ENCODE measurements around the gene C10orf71.

Gene C10orf71

DNA sequence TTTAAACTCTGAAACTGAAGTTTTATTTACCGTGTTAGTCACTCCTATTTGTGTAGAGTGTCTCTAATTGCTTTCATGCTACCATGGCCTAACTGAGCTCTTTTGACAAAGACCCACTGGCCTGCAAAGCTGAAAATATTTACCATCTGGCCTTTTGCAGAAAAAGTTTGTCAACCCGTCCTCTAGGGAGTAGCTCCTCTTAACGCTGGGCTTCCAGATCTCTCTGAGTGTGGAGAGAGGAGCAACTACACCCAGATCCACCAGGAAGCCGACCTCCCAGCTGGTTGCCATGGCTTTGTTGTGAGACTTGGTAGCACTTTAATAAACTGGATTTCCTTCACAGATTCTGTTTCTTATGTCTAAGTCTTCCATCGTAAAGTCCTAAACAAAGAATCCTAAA, 4.2 kb upstream of the C10orf71 start:
- DNase-seq = no peak

DNA sequence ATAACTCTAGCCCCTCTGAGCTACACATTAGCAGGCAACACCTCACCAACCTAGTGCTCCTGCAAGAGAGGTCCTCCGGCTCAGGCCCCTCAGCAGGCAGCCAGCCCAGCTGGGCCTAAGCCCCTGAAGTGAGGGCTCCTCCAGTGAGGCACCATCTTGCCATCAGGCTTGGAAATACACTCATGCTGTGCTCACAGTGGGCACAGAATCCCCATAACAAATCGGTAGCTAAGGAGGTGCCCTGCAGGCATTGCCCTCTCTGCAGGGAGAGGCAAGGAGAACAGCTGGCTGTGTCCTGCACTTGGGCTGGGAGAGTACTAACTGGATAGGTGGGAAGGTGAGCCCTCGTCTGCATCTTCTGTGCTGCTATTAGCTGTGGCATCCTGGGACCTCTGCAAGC, 3.7 kb upstream of the C10orf71 start:
- no peak for DNase-seq

DNA sequence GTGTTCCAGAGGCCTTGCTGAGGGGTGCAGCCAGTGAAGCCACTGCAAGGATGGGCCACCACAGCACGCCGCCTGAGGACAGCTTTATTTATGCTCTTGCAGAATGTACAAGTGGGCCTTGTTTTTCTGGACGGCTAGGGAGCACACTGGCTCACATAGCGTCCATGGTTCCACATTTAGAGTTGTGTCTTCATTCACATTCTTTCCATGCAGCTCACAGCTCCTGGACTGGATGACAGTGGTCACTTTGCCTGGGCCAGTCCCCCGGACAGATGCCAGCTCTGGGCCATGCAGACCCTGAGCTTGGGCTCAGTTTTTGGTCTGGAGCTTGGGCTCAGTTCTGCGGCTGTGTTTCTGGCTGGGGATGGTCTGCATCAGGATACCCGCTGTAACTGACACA, 2.6 kb upstream of the C10orf71 start:
- DNase-seq = no peak

DNA sequence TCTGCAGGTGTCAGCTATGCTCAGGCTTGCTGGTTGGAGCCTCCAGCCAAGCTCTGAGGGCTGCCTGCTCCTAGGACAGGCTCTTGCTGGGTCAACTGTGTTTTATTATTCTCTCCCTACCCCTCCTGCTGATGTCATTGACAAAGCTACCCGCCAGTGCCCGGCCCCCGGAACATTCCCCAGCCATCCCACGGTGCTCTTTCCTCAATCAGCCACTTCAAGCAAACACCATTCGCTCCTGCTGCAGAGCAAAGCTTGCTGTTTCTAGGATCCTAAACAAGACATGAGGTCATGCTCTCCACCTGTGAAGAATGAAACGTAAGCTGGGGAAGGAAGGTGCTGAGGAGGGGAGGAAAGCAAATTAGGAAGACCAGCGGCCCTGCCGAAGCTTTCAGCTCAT, 2.1 kb upstream of the C10orf71 start:
- no peak for DNase-seq

DNA sequence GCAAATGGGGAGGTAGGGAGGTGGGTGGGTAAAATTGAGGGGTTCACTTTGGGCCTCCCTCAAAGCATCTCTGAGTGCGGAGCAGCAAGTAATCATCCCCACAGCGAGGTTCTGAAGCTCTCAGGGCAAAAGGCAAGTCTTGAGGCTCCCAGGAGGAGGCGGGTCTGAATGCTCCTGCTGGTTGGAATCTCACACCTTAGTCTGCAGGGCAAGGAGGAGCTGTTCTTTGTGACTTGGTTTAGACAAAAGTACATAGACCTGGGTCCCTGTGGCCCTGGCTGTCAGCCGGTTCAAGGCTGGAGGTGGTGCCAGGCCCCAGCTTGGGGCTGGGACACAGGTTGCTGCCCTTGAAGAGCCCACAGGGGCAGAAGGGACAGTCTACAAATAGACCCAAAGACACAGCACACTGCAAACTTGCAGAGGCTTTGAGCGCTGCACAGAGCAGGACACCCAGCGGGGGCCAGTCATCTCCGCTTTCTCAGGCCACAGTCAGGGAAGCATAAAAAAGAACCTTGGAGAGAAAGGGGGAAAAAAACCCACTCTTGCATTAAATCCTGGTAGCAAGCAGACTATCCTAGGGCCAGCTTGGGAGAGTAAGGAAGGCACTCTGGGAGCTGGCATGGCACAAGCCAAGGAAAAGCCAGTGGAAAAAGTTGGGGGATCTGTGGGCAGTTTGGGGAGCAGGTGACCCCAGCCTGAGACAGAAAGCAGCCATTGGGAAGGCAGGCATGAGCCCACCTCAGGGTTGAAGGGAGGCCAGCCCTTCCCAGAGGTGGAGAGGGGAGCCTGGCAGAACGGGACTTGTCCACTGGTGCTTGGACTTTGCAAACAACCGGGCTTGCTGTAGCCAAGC, 926 bp upstream of the C10orf71 start:
- no peak for DNase-seq

DNA sequence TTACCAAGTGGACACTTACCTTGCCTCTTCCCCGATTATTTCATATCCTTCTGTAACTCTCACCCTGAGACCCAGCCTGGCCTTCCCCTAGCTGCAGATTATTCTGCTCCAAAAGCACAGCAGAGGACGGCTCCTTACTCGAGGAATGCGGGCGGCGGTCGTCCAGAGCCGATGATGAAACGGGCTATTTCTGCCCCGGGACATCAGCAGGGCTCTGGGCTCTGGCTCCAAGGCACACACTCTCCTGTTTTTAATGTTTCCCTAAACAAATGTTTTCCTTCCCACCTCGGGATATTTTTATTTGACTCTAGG, 343 bp upstream of the C10orf71 start:
- DNase-seq = no peak

DNA sequence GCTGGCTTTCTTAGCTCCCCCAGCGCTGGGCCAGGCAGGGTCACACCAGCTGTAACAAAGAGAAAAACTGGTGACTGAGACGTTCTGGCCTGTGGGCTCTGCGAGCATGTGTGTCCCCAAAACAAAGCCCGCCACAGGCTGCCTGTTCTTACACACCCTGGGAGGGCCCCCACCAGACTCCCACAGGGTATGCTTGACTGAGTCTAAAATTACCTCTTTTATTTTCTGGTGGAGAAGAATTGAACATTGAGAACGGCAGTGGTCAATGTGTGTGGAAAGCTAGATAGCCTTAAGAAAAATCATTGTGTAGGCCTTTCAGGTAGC, 808 bp downstream of the C10orf71 start:
- DNase-seq = no peak

DNA sequence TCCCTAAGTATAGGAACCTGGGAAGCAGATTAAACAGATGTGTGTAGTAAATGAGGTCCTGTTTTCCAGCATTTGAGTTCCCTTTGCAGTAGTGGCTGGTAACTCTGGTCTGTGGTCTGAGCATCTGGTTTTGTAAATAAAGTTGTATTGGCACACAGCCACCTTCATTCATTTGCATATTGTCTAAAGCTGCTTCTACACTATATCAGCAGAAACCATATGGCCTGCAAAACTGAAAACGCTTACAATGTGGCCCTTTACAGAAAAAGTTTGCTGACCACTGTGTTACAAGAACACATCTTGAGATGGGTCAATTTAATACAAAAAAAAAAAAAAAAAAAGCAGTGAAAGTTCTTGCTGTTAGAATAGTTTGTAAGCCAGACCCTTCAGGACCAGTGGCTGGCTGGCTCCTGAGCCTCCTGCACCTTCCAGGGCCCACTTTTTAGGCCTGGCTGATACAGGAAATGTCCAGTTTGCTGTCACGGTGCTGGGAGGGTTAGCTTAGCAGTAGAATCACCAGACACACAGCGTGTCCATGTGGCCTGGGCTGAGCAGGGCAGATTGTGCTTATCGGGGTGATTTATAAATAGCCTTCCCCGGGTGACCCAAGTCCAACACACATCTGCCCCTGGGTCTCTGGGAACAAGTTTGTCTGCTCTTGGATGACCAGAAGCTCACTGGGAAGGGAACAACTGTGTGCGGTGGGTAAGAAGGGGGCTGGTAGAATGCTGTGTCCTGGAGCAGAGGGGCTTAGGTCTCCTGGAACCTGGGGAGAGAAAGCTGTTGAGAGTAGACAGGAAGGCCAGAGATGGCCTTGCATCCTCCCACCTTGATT, 1.4 kb downstream of the C10orf71 start:
- no peak for DNase-seq

DNA sequence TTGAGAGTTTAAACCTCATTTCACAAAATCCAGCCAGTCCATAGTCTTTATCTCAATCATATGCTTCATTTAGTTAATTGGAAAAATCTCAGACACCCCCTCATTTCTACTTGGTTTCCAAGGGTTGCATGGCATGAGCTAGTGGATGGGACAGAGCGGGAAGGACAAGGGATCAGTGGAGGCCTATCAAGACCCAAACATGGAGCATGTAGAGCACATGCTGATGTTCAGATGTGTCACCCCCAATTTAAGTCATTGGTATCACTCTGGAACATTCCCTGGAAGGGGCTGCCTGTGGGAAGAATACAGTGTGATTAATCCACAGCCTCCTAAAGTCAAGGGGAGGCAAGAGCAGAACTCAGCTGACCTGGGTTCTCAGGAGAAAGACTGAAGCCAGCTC, 2.3 kb downstream of the C10orf71 start:
- DNase-seq = no peak

DNA sequence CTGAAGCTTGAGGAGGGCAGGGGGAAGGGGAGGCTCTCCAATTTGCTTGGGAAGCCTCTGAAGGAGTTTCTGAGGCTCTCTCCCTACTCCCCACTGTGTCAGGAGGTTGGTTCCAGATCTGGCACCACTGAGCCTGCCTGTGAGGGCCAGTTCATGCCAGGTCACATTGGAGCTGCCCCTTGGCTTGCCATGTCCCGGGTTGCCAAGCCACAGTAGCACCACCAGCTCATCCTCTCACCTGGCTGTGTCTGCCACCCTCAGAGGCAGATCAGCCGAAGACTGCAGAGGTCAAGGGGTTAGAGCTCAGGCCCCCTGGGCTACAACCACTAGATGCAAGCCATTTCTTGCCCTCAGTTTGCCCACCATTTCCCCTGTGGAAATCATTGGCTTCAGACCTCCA, 3.1 kb downstream of the C10orf71 start:
- DNase-seq = no peak

DNA sequence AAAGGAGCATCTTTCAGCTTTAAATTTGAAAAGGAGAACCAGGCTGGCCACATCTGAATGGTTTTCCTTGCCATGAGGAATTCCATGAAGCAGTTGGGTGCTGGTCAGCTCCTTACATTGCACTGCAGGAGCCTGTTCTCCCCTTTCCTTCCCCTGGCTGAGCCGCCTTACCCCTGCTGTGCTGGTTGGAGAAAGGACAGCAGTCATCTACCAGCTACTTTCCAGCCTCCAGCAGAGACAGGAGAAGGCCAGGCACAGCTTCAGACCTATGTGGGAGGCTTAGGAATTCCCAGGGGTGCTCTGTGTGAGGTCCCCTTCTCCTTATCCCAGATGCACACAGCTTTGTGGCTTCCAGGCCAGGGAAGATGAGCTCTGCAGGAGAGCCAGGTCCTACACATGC, 4.7 kb downstream of the C10orf71 start:
- DNase-seq = no peak

DNA sequence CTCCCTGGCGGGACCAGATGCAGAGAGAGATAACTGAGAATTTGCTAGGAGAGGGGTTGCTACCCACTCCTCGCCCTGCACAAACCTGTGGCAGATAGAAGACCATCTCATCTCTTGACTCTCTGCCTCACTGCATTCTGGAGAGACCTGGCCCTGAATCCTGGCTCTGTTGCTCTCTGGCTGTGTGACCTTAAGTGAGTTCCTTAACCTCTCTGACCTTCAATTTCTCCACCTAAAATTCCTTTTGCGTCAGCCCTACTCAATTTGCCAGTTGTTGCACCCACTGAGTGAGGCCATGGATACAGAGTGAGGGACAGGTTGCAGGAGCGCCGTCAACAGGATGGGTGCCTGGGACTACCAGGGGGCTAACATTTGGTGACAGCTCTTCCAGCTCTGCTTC, 5.2 kb downstream of the C10orf71 start:
- DNase-seq = no peak

DNA sequence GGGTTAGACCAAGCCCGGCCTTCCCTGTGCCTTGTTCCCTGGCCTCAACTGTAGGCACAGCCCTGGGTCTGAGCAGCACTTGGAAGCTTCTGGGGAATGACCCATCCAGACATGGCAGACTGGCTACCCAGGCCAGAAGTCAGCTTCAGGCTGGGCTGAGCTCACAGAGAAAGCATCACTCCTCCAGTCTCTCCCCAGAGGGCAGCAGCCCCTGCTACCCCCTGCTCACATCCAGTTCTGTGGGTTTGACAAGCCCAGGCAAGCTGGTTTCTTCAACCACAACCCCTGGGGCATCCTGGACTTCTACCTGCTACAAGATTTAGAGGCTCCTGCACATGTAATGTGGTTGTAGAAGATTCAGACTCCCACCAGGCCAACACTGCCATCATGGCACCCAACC, 9.0 kb downstream of the C10orf71 start:
- DNase-seq = no peak

DNA sequence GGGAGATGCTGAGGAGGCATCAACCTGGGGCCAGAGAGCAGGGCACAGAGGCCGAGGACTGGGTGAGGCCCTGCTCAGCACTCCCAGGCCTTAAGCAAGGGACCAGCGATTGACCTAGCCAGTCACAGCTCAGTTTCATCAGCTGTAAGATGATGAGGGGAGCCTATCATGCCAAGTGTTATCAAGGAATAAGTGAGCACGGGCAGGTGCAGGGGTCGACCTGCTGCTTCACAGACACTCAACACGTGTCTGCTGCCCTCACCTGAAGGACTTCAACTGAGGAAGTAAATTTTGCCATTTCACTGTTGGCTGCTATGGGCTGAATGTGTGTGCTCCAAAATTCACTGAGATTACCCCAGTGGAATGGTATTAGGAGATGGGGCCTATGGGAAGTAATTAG, 9.9 kb downstream of the C10orf71 start:
- no peak for DNase-seq

DNA sequence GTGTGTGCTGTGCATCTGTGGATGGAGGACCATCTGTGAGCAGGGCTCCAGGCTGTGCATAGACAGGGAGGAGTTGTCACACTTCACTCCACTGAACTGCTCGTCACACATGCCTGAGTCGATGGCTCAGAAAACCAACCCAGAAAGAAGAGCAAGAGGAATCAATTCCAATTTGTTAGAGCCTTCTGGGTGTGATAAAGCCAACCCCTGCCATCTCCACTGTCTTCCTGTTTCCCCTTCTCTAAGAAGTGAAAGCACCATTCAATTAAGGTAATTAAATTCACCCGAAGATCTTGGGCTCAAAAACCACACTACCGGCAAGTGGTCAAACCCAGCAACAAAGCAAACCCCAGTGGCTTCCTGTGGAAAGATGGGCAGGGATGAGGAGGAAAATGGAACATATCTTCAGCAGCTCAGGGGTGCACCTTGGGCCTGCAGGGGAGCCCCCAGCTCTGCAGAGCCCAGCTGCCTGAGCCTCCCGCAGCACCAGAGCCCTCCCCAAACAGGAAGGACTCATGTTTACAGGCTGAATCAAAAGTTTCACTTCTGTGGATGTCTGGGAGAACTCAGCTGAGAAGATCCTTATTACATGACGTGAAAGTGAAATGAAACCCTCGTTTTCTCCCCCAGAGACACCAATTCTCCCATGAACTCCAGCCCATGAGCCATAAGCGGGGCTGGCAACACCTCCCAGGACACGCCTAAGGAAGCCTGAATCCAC, 10.9 kb downstream of the C10orf71 start:
- no peak for DNase-seq

DNA sequence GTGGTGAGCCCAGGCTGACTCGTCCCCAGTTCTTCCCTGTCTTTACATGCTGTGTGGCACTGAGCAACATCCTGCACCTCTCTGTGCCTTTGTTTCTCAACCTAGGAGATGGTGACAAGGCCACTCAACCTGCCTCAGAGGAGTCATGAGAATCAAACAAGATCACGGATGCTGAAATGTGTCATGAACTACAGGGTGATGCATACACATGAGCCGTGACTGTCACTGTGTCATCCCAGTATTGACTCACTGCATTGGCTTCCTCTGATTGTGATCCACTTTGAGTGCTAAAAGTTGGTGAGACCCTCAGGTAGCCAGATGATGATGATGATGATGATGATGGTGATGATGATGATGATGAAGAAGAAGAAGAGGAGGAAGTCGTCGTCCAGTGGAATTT, 11.5 kb downstream of the C10orf71 start:
- no peak for DNase-seq

DNA sequence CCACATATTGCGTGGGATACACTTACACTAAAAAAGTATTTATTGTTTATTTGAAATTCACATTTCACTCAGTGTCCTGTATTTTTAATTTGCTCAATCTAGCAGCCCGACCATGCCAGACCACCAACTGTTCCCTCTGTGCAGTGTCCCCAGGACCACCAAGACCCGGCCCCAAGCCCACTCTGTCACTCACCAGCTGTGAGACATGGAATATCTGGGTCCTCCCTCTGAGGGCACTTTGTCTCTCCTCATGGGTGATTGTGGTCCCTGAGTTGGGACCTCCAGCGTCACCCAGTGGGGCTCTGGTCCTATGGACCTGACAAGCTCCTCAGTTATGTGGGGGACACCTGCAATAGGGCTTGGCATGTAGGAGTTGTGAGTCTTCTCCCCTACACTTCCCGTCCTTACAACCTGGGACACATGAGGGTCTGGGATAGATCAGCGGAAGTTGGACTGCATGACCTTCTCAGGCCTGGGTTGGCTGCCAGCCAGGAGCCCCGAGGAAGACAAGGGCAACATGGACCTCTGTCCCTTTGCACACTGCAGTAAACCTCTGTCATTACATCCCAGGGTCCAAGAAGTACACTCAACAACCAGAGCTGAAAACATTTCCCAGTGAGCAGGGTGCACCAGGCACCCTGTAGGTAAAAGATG, 12.1 kb downstream of the C10orf71 start:
- no peak for DNase-seq

DNA sequence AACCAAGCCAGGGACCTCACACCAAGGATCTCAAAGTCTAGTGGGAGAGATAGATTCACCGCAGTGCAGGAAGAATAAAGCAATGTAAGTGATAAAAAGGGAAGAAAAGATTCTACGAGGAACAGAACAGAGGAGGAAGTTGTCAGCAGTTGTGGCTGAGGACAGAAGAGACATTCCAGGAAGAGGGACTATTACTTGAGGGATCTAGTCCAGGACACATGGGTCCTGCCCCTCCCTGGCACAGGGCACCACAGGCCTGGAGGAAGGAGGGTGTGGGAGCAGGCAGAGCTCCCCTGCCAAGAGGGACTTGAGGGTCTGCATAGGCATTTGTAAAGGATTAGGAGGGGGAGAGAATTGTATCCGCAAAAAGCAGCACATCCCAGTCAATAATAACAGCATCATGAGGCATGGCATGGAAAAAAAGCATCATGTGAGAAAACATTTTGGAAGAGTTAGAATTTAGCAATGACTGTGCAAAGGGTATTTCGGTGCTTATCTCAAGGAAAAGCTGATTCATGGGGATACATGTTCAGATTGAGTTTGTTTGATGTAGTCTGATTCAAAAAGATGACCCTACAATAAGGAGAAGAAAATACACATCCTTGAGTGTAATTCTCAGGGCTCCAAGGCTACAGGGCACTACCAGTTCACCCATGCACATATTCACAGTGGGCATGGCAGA, 12.7 kb downstream of the C10orf71 start:
- no peak for DNase-seq

DNA sequence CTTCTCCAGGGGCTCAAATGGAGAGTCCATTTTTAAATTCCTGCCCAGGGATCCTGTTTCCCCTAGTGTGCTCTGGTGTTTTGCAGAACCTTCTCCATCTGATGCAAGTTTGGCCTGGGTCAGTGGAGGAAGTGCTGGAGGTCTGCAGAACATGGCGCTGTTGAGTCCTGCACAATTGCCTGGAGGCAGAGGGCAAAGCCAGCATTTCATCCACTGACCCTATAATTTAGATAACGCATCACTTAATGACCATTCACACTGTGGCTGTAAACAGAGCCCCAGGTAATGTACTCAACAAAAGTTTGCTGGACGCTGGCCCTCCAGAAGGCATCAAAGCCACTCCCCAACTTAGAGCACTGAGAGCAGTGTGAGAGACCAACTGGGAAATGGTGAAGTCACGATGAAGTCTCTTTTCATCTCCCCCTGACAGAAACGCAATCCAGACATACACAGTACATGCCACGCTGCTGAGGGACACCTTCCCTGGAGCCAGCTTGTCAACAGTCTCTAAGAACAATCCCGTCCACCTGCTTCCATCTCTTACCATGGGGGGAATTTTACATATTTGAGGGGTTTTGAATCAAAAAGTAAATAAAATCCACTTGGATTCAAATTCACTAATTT, 13.4 kb downstream of the C10orf71 start:
- no peak for DNase-seq

DNA sequence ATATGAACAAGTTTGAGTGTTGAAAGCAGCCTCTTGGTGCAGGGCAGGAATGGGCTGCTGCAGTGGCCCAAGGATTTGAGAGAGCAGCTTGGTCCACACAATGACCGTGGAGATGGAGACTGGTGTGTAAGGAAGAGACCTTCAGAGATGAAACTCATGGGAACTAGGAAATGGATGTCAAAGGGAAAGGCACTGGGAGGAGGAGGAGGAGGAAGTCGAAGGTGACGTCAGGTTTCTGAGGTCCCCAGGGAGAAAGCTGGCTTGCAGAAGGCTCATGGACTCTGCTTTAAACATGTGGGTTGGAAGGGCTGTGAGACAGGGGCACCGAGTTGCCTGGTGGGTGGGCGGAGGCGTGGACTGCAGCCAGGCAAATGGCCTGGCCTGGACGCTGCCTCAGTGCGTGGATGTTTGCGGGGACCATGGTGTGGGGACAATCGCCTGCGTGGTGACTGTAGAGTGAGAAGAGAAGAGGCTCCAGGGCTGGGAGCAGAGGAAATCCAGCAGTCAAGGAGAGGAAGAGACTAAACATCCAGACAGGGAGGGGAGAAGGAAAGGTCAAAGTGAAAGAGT, 14.6 kb downstream of the C10orf71 start:
- no peak for DNase-seq

DNA sequence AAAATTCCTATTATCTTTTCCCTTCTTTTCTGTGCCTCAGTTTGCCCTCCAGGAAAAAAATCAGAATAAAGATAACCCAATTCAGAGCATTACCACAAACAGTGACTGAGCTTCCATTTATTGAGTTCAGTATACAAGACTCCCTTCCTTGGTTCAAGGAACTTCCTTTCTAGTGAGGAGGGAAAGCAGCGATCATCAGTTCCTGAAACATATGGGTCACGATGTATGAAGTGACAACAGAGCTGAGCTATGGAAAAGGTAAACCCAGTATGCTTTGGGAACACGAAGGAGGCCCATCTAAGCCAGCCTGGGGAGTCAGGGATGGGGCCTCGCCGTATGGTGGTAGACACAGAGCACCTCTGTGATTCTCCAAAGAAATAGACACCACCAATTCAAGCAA, 15.8 kb downstream of the C10orf71 start:
- DNase-seq = no peak

DNA sequence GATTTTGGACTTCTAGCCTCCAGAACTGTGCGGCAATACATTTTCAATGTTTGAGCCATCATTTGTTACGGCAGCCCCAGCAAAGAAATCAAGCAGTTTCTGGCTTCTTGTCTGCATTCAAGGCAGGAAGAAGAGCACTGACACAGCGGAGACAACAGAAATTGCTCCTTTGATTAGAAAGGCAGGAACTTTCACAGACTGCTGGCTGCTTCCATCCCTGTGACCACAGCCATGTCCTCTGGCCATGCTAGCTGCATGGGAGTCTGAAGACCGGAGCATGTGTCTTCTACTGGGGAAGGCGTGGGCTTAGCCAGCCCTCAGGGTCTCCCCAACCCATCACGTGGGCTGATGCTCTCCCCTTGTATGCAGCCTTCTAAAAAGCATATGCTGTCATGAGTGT, 19.1 kb downstream of the C10orf71 start:
- no peak for DNase-seq
